SK-N-SH (cell line): ENCODE results near the gene ALX1.

Experiments
- ELF1 ChIP-seq: IDR thresholded peaks from 2 replicates; pipeline ENCODE4 v1.4.0; 2012
- EZH2phosphoT487 ChIP-seq: fragments of 200-600 bp; sonication (generic); IDR thresholded peaks from 2 replicates; pipeline ENCODE4 v1.6.1; 2017; ENCODE audit warnings: low read depth, mixed run types, mild to moderate bottlenecking, antibody characterized with exemption, moderate library complexity, borderline replicate concordance
- FOXM1 ChIP-seq: IDR thresholded peaks from 2 replicates; pipeline ENCODE4 v1.4.0; 2012; ENCODE audit warnings: low read depth, mild to moderate bottlenecking
- GATA2 ChIP-seq: sonication (generic); formaldehyde crosslinking; IDR thresholded peaks from 2 replicates; pipeline ENCODE4 v1.5.0; 2020; ENCODE audit warnings: mild to moderate bottlenecking, missing genetic modification reagents
- JUND ChIP-seq: IDR thresholded peaks from 2 replicates; pipeline ENCODE4 v1.4.0; 2012
- POLR2AphosphoS5 ChIP-seq: IDR thresholded peaks from 2 replicates; pipeline ENCODE4 v1.6.1; 2012; ENCODE audit warnings: low read depth, low read length
- RCOR1 ChIP-seq: fragments of 150-350 bp; IDR thresholded peaks from 2 replicates; pipeline ENCODE4 v1.6.1; 2017; ENCODE audit warnings: antibody characterized with exemption, low read length
- RFX5 ChIP-seq: IDR thresholded peaks from 2 replicates; pipeline ENCODE4 v1.6.1; 2012; ENCODE audit warnings: mild to moderate bottlenecking, improper control_type of control experiment, low read length
- SMC3 ChIP-seq: IDR thresholded peaks from 2 replicates; pipeline ENCODE4 v1.6.1; 2012; ENCODE audit warnings: low read depth, low read length, improper control_type of control experiment
- TF ChIP-seq, protein P1 (sequence below): fragments of 200-600 bp; sonication (generic); IDR thresholded peaks from 2 replicates; pipeline ENCODE4 v1.6.1; 2017; ENCODE audit warnings: antibody characterized with exemption, mild to moderate bottlenecking, moderate library complexity
- TF ChIP-seq, protein P2 (sequence below): IDR thresholded peaks from 2 replicates; pipeline ENCODE4 v1.6.1; 2012; ENCODE audit warnings: mild to moderate bottlenecking, low read depth, low read length, moderate library complexity
- TF ChIP-seq, protein P3 (sequence below): fragments of 150-350 bp; IDR thresholded peaks from 2 replicates; pipeline ENCODE4 v1.6.1; 2016; ENCODE audit warnings: mild to moderate bottlenecking, low read depth, low read length
- TF ChIP-seq, protein P4 (sequence below): IDR thresholded peaks from 2 replicates; pipeline ENCODE4 v1.4.0; 2012; ENCODE audit warnings: low read depth
- TF ChIP-seq, protein P5 (sequence below): IDR thresholded peaks from 2 replicates; pipeline ENCODE4 v1.4.0; 2012; ENCODE audit warnings: low read depth, borderline replicate concordance

DNA sequence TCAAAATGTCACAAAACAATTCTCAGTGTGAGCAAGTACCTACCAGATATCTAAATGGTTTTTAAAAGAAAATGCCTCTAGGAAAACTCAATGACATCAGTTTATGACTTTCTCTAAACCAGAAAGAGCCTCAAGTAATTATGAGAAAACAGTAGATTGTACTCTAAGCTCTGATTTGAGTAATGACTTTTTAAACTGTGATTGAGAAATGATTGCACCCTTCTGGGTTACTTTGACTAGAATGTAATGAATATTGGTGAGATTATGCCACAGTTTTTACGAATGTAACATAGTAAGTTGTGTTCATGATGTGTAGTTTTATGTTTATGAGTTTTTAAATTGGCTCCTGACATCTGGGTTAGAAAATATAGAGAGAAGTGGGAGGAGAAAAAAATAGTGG lies 68.8 kb downstream of the ALX1 start:
- TF ChIP-seq, protein P1, sequence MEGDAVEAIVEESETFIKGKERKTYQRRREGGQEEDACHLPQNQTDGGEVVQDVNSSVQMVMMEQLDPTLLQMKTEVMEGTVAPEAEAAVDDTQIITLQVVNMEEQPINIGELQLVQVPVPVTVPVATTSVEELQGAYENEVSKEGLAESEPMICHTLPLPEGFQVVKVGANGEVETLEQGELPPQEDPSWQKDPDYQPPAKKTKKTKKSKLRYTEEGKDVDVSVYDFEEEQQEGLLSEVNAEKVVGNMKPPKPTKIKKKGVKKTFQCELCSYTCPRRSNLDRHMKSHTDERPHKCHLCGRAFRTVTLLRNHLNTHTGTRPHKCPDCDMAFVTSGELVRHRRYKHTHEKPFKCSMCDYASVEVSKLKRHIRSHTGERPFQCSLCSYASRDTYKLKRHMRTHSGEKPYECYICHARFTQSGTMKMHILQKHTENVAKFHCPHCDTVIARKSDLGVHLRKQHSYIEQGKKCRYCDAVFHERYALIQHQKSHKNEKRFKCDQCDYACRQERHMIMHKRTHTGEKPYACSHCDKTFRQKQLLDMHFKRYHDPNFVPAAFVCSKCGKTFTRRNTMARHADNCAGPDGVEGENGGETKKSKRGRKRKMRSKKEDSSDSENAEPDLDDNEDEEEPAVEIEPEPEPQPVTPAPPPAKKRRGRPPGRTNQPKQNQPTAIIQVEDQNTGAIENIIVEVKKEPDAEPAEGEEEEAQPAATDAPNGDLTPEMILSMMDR, result no peak
- no peak for TF ChIP-seq FOXM1
- TF ChIP-seq, protein P2, sequence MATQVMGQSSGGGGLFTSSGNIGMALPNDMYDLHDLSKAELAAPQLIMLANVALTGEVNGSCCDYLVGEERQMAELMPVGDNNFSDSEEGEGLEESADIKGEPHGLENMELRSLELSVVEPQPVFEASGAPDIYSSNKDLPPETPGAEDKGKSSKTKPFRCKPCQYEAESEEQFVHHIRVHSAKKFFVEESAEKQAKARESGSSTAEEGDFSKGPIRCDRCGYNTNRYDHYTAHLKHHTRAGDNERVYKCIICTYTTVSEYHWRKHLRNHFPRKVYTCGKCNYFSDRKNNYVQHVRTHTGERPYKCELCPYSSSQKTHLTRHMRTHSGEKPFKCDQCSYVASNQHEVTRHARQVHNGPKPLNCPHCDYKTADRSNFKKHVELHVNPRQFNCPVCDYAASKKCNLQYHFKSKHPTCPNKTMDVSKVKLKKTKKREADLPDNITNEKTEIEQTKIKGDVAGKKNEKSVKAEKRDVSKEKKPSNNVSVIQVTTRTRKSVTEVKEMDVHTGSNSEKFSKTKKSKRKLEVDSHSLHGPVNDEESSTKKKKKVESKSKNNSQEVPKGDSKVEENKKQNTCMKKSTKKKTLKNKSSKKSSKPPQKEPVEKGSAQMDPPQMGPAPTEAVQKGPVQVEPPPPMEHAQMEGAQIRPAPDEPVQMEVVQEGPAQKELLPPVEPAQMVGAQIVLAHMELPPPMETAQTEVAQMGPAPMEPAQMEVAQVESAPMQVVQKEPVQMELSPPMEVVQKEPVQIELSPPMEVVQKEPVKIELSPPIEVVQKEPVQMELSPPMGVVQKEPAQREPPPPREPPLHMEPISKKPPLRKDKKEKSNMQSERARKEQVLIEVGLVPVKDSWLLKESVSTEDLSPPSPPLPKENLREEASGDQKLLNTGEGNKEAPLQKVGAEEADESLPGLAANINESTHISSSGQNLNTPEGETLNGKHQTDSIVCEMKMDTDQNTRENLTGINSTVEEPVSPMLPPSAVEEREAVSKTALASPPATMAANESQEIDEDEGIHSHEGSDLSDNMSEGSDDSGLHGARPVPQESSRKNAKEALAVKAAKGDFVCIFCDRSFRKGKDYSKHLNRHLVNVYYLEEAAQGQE, result no peak
- no peak for TF ChIP-seq SMC3
- TF ChIP-seq GATA2 (CRISPR knock-in tag), result no peak
- TF ChIP-seq RFX5, result no peak
- TF ChIP-seq RCOR1, result no peak
- no peak for TF ChIP-seq POLR2AphosphoS5
- TF ChIP-seq, protein P3, sequence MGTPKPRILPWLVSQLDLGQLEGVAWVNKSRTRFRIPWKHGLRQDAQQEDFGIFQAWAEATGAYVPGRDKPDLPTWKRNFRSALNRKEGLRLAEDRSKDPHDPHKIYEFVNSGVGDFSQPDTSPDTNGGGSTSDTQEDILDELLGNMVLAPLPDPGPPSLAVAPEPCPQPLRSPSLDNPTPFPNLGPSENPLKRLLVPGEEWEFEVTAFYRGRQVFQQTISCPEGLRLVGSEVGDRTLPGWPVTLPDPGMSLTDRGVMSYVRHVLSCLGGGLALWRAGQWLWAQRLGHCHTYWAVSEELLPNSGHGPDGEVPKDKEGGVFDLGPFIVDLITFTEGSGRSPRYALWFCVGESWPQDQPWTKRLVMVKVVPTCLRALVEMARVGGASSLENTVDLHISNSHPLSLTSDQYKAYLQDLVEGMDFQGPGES, result no peak
- TF ChIP-seq ELF1, result no peak
- TF ChIP-seq EZH2phosphoT487, result no peak
- TF ChIP-seq, protein P4, sequence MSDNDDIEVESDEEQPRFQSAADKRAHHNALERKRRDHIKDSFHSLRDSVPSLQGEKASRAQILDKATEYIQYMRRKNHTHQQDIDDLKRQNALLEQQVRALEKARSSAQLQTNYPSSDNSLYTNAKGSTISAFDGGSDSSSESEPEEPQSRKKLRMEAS, result no peak
- TF ChIP-seq, protein P5, sequence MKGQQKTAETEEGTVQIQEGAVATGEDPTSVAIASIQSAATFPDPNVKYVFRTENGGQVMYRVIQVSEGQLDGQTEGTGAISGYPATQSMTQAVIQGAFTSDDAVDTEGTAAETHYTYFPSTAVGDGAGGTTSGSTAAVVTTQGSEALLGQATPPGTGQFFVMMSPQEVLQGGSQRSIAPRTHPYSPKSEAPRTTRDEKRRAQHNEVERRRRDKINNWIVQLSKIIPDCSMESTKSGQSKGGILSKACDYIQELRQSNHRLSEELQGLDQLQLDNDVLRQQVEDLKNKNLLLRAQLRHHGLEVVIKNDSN, result no peak
- no peak for TF ChIP-seq JUND
